Esophagus squamous epithelium (tissue), 5 donors: ENCODE results near the gene IST1. TPM values are rescaled to one million over a fixed set of nuclear protein-coding genes. Genes with fewer than 3 reads are reported as not detected.

Experiments used
- DNase-seq: peaks from one replicate; lab custom pipeline; 2025; lab: John Stamatoyannopoulos, UW
- H3K27ac ChIP-seq, 4 donors: fragments of 200-600 bp; sonication (generic); one replicate each; pipeline ENCODE4 v1.5.1; 2016 to 2019; ENCODE audit warnings: mild to moderate bottlenecking in 1 of 4
- H3K27me3 ChIP-seq, 4 donors: fragments of 200-600 bp; sonication (generic); 1 replicate in 3 of 4; 2 replicates in 1 of 4; pipeline versions ENCODE4 v1.5.1 to v1.6.0; 2017 to 2021; ENCODE audit warnings: antibody characterized with exemption in 1 of 4
- H3K36me3 ChIP-seq, 3 donors: fragments of 200-600 bp; sonication (generic); one replicate each; pipeline ENCODE4 v1.5.1; 2016 to 2019
- H3K4me1 ChIP-seq, 3 donors: fragments of 200-600 bp; sonication (generic); one replicate each; pipeline ENCODE4 v1.5.1; 2017 to 2019
- H3K4me3 ChIP-seq, 4 donors: fragments of 200-600 bp; sonication (generic); 1 replicate in 3 of 4; 2 replicates in 1 of 4; pipeline ENCODE4 v1.5.1; 2016 to 2019; ENCODE audit warnings: mild to moderate bottlenecking in 2 of 4, moderate library complexity in 1 of 4
- H3K9me3 ChIP-seq, 3 donors: fragments of 200-600 bp; sonication (generic); one replicate each; pipeline ENCODE4 v1.5.1; 2016 to 2019
- POLR2A ChIP-seq, 4 donors: fragments of 450-650 bp; IDR thresholded peaks; one replicate each; pipeline ENCODE4 v1.6.1; 2017; ENCODE audit warnings: antibody characterized with exemption in 4 of 4, mild to moderate bottlenecking in 4 of 4, moderate library complexity in 3 of 4
- WGBS, 2 donors: methylation state at CpG; one replicate each; pipeline ENCODE4 v1.1.5; 2018; 5-methylcytosine and 5-hydroxymethylcytosine counted together
- intact Hi-C: fragments of 100-400 bp; cut with DNase I; formaldehyde crosslinking; loops from one replicate; pipeline ENCODE4 v1.15.0; 2022
- total RNA-seq, 4 donors: library from RNA; depleted of rRNA; stranded (reverse); fragments of >200 nt; gene quantifications; one replicate each; pipeline ENCODE4 v1.1.0, GENCODE V29; 2016
- TF ChIP-seq, protein P1 (sequence below), 6 experiments: fragments of 450-650 bp in 4 of 6; fragments of 200-600 bp in 2 of 6; sonication (generic) in 2 of 6; IDR thresholded peaks; one replicate each; pipeline ENCODE4 v1.5.1; 2016 to 2019; ENCODE audit warnings: antibody characterized with exemption in 6 of 6, mild to moderate bottlenecking in 4 of 6, moderate library complexity in 4 of 6
- donor health status: DM: yes; HTN: yes; CAD: no.

Gene IST1
- total RNA-seq, 4 donors from 2014 or later = 115 to 172 (median 153) TPM

DNA sequence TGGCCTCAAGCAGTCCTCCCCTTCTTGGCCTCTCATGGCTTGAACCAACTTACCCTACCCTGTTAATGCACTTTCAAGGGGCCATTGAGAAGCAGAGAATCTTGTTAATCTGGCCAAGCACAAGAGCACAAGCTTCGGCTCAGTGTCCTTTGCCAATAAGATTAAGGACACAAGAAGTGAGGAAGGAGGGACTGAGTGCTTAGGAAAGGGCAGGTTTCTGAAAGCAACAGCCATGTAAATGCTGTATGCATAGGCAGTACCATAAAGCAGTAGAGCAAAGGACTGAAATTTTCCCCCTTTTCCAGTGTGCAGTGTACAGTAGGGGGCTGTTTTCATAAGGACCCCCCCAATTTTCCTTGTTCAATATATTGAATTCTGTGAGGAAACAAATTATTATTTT is 37.7 kb downstream of the IST1 start:
- Histone ChIP-seq H3K27me3 (no peaks in the 10 kb centered on the region), H3K4me1 (peaks cover 10 to 28% (median 10%) of the 10 kb centered on the region in 3 donors), H3K36me3 (peaks cover 1 to 73% (median 13%) of the 10 kb centered on the region in 3 donors), H3K9me3 (no peaks in the 10 kb centered on the region), H3K4me3 (no peak overlapping the region), H3K27ac (no peak overlapping the region)
- DNase-seq = no peak
- intact Hi-C loops = no loop called here
- 78% methylated on average over 1 of the region's 1 CpG for WGBS, 2 donors
- no peak for TF ChIP-seq POLR2A (IDR thresholded peaks at IDR 0.05)
- TF ChIP-seq, protein P1, sequence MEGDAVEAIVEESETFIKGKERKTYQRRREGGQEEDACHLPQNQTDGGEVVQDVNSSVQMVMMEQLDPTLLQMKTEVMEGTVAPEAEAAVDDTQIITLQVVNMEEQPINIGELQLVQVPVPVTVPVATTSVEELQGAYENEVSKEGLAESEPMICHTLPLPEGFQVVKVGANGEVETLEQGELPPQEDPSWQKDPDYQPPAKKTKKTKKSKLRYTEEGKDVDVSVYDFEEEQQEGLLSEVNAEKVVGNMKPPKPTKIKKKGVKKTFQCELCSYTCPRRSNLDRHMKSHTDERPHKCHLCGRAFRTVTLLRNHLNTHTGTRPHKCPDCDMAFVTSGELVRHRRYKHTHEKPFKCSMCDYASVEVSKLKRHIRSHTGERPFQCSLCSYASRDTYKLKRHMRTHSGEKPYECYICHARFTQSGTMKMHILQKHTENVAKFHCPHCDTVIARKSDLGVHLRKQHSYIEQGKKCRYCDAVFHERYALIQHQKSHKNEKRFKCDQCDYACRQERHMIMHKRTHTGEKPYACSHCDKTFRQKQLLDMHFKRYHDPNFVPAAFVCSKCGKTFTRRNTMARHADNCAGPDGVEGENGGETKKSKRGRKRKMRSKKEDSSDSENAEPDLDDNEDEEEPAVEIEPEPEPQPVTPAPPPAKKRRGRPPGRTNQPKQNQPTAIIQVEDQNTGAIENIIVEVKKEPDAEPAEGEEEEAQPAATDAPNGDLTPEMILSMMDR (IDR thresholded peaks at IDR 0.05) = no peak

DNA sequence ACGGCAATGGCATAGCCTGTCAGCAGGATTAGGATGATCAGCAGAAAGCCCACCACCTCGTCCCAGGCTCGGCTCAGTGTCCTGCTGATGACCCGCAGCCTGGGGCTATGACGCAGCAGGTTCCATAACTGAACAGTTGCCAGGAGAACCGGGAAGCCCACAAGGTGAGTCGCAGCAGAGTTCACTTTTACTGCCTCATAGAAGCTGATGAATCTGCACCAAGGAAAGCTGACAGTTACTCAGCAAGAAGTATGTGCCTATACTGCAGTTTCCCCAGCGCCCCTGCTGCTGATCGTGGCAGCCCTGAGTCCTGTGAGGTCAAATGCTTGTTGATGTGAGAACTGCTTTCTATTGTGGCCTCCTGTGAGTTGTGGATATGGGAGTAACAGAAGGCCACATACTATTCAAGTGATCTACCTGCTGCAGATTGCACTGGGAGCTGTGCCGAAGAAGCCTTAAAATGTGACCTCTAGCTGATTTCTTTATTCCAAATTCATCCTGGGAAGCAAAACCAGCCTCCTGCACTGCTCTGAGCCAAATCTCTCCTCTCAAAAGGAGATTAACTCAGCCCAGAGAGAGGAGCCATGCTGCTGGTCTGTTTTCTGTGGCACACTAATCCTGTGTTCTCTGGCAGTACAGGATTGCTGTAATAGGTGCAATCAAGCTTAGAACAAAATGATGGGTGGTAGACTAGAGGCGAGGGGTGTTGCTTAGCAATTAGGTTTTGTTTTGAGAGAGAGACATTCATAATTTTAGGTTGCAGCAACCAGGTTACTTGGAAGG is 38.8 kb downstream of the IST1 start:
- no peak overlapping the region for H3K4me3 ChIP-seq
- intact Hi-C loops = no loop called here
- TF ChIP-seq, protein P1 (IDR thresholded peaks at IDR 0.05) = no peak
- no peak for TF ChIP-seq POLR2A (IDR thresholded peaks at IDR 0.05)
- peaks cover 0 to 17% (median 7%) of the 10 kb centered on the region in 3 donors for H3K4me1 ChIP-seq
- H3K27ac ChIP-seq = no peak overlapping the region
- no peaks in the 10 kb centered on the region for H3K27me3 ChIP-seq
- peaks cover 0 to 63% (median 7%) of the 10 kb centered on the region in 3 donors for H3K36me3 ChIP-seq
- DNase-seq = no peak
- H3K9me3 ChIP-seq = no peaks in the 10 kb centered on the region
- WGBS, 2 donors = 67 to 73% methylated on average over 7 to 10 of the region's 11 CpGs

DNA sequence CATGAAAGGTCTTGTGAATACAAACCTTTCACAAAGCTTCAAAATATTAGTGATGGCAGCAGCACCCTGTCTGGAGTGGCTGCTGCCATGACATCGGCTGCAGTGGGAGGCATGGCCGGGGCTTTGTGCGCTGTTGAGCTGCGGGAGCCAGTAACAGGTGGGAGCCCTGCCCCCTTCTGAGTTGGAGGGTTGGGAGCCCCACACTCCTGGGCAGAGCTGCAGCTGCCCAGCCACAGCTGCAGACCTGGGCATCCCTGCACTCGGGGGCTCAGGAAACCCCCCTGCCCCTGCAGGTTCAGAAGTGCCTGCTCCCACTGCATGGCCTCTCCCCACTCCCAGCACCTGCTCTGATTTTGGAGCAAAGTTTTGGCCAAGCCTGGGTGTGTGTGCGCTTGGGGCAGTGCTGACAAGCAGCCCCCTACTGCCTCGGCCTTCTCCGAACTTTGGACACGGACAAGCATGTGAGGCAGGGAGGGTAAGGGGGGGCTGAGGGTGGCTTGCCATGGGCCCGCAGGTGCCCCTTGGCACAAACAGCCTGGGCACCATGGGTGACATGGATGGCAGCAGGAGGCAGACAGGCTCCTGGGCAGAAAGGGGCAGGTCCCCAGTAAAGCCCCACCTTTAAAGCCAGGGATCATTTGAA is 42.7 kb downstream of the IST1 start:
- no peak overlapping the region for H3K27ac ChIP-seq
- peaks cover 0 to 27% (median 0%) of the 10 kb centered on the region in 3 donors for H3K36me3 ChIP-seq
- no peak for DNase-seq
- intact Hi-C loops = no loop called here
- TF ChIP-seq, protein P1 (IDR thresholded peaks at IDR 0.05) = no peak
- no peak for TF ChIP-seq POLR2A (IDR thresholded peaks at IDR 0.05)
- WGBS, 2 donors = 88 to 95% methylated on average over 4 of the region's 10 CpGs
- H3K27me3 ChIP-seq = no peaks in the 10 kb centered on the region
- H3K4me3 ChIP-seq = no peak overlapping the region
- H3K9me3 ChIP-seq = no peaks in the 10 kb centered on the region
- no peaks in the 10 kb centered on the region for H3K4me1 ChIP-seq

DNA sequence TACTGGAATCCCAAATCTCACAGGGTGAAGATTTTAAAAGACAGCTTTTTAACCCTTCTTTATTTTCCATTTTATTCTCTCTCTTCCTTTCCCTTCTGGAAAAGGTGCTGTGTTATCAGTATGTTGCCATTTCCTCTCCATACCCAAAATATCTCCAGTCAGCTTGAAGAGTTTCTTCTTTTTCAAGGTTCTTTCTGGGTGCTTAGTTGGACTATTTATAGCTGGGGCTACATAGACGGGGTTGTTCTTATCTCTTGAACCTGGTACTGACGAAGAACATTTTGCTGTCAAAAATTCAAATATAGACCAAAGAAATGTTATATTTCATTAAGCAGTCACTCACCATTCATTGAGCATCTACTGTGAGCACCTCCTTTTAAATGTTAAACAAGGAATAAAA is 48.6 kb downstream of the IST1 start:
- Histone ChIP-seq H3K36me3 (no peaks in the 10 kb centered on the region), H3K9me3 (no peaks in the 10 kb centered on the region), H3K27me3 (peaks cover 0 to 3% (median 0%) of the 10 kb centered on the region in 4 donors), H3K27ac (no peak overlapping the region), H3K4me1 (no peaks in the 10 kb centered on the region), H3K4me3 (no peak overlapping the region)
- intact Hi-C loops = no loop called here
- DNase-seq = no peak
- no peak for TF ChIP-seq POLR2A (IDR thresholded peaks at IDR 0.05)
- TF ChIP-seq, protein P1 (IDR thresholded peaks at IDR 0.05) = no peak
- whole genome bisulfite sequencing, 2 donors = 41 to 45% methylated on average over 2 of the region's 2 CpGs

DNA sequence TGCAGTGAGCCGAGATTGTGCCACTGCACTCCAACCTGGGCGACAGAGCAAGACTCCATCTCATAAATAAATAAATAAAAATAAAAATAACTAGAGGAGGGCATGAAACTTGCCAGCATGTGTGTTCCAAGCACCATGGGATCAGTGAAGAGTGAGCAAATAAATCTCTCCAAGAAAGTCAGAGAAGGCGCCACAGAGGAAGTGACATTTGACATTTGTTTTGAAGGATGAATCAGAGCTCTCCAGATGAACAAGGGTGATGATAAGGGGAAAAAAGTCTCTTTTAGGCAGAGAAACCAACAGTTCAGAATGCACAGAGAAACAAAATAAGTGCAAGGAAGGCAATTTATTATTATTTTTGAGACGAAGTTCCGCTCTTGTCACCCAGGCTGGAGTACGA is 50.3 kb downstream of the IST1 start:
- no peaks in the 10 kb centered on the region for H3K9me3 ChIP-seq
- intact Hi-C loops = no loop called here
- no peaks in the 10 kb centered on the region for H3K4me1 ChIP-seq
- no peak overlapping the region for H3K27ac ChIP-seq
- 80% methylated on average over 6 of the region's 6 CpGs for WGBS, 2 donors
- H3K4me3 ChIP-seq = no peak overlapping the region
- no peak for DNase-seq
- H3K36me3 ChIP-seq = no peaks in the 10 kb centered on the region
- TF ChIP-seq, protein P1 (IDR thresholded peaks at IDR 0.05) = no peak
- TF ChIP-seq POLR2A (IDR thresholded peaks at IDR 0.05) = no peak
- H3K27me3 ChIP-seq = peaks cover 0 to 3% (median 0%) of the 10 kb centered on the region in 4 donors
